Effector CD8-positive, alpha-beta T cell (primary cell): ENCODE measurements around the gene DNASE1L1.

ENCODE experiments used
- DNase-seq: peaks from one replicate; lab custom pipeline; 2025; lab: John Stamatoyannopoulos, UW
- total RNA-seq, 4 experiments: gene quantifications; one replicate each; lab custom pipeline; 2026; lab: John Stamatoyannopoulos, UW

DNASE1L1 gene
- 14.2 to 30.7 (median 20.3) reads per million in 4 experiments for total RNA-seq

DNA sequence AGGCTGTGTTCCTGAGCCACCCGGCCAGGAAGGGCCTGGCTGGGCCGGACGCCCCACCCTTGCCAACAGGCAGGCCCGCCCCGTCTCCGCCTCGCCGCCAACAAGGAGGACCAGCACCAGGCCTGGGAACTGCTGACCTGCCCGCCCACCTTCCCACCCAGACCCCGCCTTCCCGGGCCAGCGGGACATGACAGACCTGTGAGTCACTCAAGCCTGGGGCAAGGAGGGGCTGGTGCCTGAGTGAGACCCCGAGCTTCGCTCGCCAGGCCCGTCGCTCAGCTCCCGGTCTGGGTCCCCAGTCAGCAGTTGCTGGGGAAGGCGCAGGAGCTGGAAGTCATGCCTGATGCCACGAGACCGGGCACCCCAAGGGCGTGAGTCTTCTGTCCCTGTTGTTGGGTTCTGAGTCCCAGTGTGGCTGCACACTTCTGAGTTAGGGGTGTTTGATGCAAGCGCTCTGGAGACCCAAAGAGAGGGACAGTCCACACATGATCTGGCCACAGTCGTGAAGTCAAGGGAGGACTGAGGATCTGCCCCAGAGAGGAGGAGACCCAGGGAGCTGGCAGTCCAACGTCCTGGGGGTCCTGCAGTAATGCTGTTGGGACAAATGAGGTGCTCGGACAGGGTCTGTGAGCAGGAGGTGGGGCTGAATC is at the start of gene DNASE1L1:
TSS of gene DNASE1L1 (minus strand) at position 33 of the 650 bp plus-strand sequence. CDS start 3,686 bp downstream, outside the sequence.
- DNase-seq, result no peak

DNA sequence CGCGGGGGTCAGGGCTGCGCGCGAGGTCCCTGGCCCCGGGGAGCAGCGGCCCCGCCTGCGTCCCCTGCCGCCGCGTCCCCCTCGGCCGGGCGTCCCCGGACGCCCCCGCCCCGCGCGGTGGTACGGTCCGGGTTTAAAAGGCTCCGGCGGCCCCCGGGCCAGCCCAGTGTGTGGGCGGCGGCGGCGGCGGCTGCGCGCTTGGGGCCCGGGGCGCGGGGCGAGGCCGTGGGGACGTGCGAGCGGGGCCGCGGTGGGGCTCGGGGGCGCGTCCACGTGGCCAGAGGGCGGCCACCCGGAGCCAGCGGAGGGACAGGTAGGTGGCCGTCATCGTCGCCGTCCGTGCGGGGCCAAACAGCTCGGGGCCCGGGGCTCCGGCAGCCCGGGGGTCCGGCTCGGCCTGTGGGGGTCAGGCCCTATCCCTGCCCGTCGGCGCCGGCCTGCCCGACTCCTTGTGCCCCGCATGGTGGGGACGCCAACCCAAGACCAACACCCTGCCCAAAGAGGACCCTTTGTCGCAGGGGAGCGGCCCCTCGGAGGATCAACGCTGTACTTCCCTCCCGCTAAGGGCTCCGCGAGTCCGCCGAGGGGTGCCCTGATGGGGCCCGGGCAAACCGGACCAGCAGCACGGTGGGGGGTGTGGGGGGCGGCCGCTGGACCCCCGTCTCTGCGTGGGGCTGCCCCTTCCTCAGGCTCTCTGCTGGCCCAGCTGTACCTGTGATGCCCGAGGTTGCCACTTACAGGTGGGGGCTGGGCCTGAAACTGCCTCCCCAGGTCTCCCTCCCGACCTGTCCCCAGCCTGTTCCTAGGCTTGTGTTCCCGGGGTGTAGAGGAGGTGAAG is 49.3 kb upstream of the DNASE1L1 start, which contains the start of gene PLXNA3:
TSS of gene PLXNA3 (plus strand) at position 166 of the 838 bp plus-strand sequence. CDS start 1,903 bp downstream, outside the sequence.
- DNase-seq, result peak; percentile 55

- peak; percentile 48 for DNase-seq
Measured at GRCh38 chrX:154457491-154458115, 48.5 kb upstream of the DNASE1L1 start.

- DNase-seq, result no peak
Measured at GRCh38 chrX:154452823-154453222, 43.8 kb upstream of the DNASE1L1 start.

DNA sequence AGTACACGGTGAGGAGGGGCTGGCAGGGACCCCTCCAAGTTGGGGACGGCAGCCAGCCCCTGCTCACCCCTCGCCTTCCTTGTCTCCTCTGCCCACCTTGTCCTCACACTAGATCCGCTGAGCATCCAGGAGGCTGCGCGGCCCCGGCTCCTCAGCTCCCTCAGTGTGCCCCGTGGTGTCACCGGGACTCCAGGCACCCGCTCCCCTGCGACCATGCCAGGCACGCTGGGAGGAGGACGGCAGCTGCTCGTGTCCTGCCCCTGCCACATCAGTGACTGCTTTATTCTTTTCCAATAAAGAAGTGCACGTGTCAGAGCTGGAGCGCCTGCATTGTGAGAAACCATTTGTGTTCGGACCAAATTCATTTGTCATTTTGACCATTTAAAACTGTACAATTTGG is 41.3 kb upstream of the DNASE1L1 start:
- no peak for DNase-seq

DNA sequence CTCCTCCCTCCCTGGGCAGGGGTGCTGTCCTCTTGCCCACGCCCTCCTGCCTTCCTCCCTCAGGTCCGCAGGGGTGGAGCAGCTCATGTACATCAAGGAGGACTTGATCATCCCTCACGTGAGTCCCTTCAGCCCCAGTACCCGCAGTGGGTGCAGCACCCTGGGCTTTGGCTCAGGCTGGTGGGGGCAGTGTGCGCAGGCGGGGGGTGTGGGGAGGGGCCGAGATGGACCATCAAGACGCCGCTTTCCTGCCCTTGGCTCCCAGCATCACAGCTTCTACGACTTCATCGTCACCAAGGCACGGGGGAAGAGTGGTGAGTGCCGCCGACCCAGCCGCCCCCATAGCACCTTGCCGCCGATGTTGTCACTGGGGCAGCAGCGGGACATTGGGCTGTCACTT is 40.6 kb upstream of the DNASE1L1 start:
- DNase-seq, result no peak

GRCh38 chrX:154448484-154448883 is 39.4 kb upstream of the DNASE1L1 start:
- DNase-seq, result no peak

DNA sequence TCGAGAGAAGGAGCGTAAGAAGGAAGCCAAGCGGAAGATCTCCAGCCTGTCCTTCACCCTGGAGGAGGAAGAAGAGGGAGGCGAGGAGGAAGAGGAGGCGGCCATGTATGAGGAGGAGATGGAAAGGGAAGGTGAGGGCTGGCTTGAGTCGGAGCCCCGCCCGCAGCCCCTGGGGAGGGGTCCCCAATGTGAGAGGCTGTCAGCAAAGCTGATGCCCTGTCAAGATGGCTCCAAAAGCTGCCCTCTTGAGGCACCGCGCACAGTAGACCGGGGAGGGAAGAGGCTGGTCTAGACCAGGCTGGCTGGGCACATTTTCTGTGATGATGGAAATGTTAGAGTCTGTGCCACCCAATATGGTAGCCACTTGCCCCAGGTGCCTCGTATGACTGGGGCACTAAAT is 37.4 kb upstream of the DNASE1L1 start:
- DNase-seq, result no peak

DNA sequence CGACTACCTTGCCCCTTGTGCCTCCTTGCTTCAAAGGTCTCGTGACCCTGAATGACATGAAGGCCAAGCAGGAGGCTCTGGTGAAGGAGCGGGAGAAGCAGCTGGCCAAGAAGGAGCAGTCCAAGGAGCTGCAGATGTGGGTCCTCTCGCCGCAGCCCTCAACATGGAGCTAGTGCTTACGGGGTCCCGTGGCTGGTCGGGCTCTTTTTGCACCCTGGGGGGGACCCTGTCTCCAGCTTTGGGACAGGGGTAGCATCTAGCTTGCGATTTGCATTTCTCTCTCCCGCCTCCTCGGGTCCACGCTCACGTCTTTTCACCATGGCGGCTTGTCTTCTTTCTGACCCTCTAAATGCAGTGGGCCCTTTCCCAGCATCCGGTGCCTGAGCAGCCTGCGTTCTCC is 36.7 kb upstream of the DNASE1L1 start:
- no peak for DNase-seq

- DNase-seq, result no peak
Measured at GRCh38 chrX:154444755-154445246, 35.7 kb upstream of the DNASE1L1 start.

DNA sequence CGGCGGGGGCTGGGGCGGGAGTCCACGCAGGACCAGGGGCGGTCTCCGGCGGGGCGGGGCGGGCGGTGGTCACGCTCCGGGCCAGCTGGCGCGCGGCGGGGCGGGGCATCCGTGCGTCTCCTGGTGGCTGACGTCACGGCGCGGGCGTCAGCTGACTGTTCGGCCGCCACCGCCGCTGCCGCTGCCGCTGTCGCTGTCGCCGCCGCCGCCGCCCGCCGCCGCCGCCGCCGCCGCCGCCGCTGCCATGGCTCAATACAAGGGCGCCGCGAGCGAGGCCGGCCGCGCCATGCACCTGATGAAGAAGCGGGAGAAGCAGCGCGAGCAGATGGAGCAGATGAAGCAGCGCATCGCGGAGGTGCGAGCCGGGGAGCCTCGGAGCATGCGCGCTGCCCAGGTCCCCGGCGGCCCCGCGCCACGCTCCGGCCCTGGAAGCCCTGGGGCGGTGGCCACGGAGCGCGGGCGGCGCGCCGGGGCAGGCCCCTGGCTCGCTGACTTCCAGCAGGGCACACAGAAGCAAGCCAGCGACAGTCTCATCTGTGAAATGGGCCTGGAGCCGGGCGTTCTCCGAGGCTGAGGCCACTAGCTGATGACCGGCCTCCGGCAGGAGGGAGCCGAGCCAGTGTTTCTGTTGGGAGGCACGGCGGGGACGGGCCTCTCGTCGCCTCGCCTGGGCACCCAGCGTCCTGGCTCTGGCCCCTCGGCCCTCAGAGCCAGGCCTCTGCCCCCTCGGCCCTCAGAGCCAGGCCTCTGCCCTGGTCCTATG is 35.1 kb upstream of the DNASE1L1 start, which contains the start of gene FAM50A:
TSS of gene FAM50A (plus strand) at position 150 of the 763 bp plus-strand sequence. CDS start at position 245, 95 bp downstream.
- DNase-seq, result peak; percentile 32

DNA sequence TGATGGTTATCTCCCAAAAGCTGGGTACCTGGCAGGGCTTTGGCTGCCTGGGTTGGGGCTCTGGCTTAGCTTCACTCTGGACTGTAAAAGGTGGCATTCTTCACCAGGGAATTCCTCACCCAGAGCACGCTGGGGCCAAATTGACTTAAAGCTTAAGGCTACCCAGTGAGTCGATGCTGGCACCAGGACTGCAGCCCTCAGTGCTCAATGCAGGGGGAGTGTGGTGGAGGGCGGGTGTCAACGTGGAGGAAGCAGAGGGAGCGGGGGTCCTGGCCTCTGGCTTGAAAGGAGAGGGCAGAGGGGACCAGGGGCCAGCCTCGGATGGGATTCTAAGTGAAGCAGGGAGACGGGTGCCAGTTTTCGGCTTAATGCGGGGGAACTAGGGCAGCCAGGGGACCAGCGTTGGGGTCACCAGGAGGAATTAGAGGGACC is 34.4 kb upstream of the DNASE1L1 start:
- DNase-seq, result no peak

- no peak for DNase-seq
Measured at GRCh38 chrX:154441984-154442707, 33.1 kb upstream of the DNASE1L1 start.

DNA sequence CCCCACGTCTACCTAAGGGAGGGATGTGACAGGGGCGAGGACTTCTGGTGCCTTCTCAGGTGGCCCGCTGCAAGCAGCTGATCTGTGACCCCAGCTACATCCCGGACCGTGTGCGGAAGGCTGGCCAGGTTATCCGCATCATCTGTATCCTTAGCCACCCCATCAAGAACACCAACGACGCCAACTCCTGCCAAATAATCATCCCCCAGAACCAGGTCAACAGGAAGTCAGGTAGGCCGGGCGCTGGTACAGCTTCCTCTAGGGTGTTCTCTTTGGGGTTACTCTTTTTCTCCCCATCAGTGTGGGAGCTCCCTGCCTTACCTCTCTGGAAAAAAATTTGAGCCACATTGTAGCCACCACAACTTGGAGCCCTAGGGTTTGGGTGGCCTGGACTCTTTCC is 32.5 kb upstream of the DNASE1L1 start:
- no peak for DNase-seq

DNA sequence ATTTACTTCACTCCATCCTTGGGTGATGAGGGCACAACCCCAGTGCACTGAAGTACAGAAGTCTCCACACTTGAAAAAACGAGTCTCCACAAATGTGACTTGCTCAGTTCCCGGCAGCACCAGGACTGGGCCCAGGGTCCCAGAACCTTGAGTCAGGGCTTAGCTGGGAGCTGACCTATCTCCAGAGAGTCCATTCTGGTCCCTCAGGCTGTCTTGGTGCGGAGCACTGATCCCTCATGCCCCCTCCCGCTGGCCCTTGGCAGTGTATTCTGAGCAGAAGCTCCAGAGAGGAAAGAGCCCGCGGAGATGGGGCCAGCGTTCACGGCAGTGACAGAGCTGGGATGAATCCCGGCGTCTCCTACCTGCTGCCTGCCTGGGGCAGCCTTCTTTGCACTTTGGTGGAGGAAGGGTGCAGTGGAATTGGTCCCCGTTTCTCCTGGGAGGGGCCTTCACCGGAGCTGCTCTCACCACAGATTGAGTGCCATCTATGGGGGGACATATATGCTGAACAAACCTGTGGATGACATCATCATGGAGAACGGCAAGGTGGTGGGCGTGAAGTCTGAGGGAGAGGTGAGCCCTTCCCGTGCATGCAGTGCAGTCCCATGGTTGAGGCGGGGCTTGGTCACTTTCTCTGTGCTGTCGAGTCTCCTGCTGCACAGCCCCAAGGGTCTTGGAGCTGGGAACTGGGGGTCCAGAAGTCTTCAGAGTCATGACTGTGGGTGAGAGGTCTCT is 31.7 kb upstream of the DNASE1L1 start:
- DNase-seq, result no peak

- DNase-seq, result no peak
Measured at GRCh38 chrX:154439841-154440240, 30.8 kb upstream of the DNASE1L1 start.

GRCh38 chrX:154437971-154438893 is 29.2 kb upstream of the DNASE1L1 start:
- no peak for DNase-seq

DNA sequence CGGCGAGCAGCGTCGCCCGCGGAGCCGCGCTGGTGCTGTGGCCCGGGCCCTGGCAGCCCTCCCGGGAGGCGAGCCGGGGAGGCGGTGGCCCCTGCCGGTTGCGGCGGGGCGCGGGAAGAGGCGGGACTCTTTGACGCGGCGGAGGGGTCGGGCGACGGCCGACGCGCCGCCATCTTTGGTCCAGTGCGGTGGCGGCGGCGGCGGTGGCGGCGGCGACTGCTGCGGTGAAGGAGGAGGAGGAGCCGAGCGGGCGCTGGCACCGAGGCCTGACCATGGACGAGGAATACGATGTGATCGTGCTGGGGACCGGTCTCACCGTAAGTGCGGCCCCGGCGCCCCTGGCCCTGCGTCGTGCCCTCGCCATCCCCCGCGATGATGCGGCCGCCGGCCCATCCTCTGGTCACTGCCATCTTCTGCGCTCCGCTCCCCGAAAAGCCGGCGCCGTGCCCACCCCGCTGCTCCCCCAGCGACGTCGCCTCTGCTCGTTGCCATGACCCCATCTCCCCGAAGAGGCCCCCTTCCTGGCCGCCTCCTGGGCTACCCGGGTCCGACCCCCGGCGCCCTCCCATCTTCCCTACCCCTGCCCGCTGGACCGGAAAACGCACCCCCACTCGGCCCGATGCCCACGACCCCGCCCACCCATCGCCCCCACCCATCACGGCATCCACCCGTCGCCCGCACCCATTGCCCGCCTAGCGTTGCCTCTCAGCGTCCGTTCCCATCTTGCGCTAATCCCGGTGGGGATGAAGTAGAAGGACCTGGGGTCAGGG is 28.1 kb upstream of the DNASE1L1 start, which contains the start of gene GDI1:
TSS of gene GDI1 (plus strand) at position 172 of the 770 bp plus-strand sequence. CDS start at position 273, 101 bp downstream.
- peak; percentile 50 for DNase-seq
